ENCODE results near the gene SCLY. TPM values are rescaled to one million over a fixed set of nuclear protein-coding genes. Genes with fewer than 3 reads are reported as not detected.

Gene SCLY
- total and polyA plus RNA-seq, 2 experiments from 2014 or later = 12.7 to 21.1 TPM

- 98% methylated on average over 15 of the region's 15 CpGs for WGBS (ENCODE audit: low lambda C conversion rate, missing lambda C conversion rate)
- Histone ChIP-seq H3K79me2 (no peaks in the 10 kb centered on the region), H3K9me3 (ENCODE audit: low read depth) (no peaks in the 10 kb centered on the region), H3K4me1 (ENCODE audit: insufficient read depth) (no peaks in the 10 kb centered on the region), H4K20me1 (ENCODE audit: insufficient read depth, poor library complexity, severe bottlenecking) (no peaks in the 10 kb centered on the region), H2AFZ (no peak overlapping the region), H3K4me3 (no peak overlapping the region), H3K4me2 (no peak overlapping the region), H3K36me3 (replicated peaks; ENCODE audit: insufficient read depth, low read depth) (no peaks in the 10 kb centered on the region), H3K9me2 (replicated peaks; ENCODE audit: insufficient read depth) (no peaks in the 10 kb centered on the region), H3K27ac (no peak overlapping the region), H3K27me3 (no peaks in the 10 kb centered on the region)
- TF ChIP-seq EZH2 (IDR thresholded peaks at IDR 0.05; ENCODE audit: borderline replicate concordance) (no peak), CTCF (IDR thresholded peaks at IDR 0.05; ENCODE audit: poor library complexity) (no peak), EZH2phosphoT487 (IDR thresholded peaks at IDR 0.05; ENCODE audit: low read depth, severe bottlenecking, unreplicated experiment) (no peak)
- no peak for DNase-seq (ENCODE audit: low spot score)
Measured at GRCh38 chr2:238080518-238080917, 19.7 kb downstream of the SCLY start.

GRCh38 chr2:238081150-238081549, 20.3 kb downstream of the SCLY start:
- Histone ChIP-seq H3K4me2 (no peak overlapping the region), H3K79me2 (no peaks in the 10 kb centered on the region), H3K27ac (no peak overlapping the region), H3K4me3 (no peak overlapping the region), H2AFZ (no peak overlapping the region), H3K27me3 (no peaks in the 10 kb centered on the region), H3K9me3 (ENCODE audit: low read depth) (no peaks in the 10 kb centered on the region), H3K9me2 (replicated peaks; ENCODE audit: insufficient read depth) (no peaks in the 10 kb centered on the region), H3K4me1 (ENCODE audit: insufficient read depth) (no peaks in the 10 kb centered on the region), H3K36me3 (replicated peaks; ENCODE audit: insufficient read depth, low read depth) (no peaks in the 10 kb centered on the region), H4K20me1 (ENCODE audit: insufficient read depth, poor library complexity, severe bottlenecking) (no peaks in the 10 kb centered on the region)
- no peak for TF ChIP-seq EZH2phosphoT487 (IDR thresholded peaks at IDR 0.05; ENCODE audit: low read depth, severe bottlenecking, unreplicated experiment)
- TF ChIP-seq EZH2 (IDR thresholded peaks at IDR 0.05; ENCODE audit: borderline replicate concordance) = no peak
- no peak for TF ChIP-seq CTCF (IDR thresholded peaks at IDR 0.05; ENCODE audit: poor library complexity)
- DNase-seq (ENCODE audit: low spot score) = no peak
- 85% methylated on average over 13 of the region's 13 CpGs for WGBS (ENCODE audit: low lambda C conversion rate, missing lambda C conversion rate)

- Histone ChIP-seq H3K4me1 (ENCODE audit: insufficient read depth) (no peaks in the 10 kb centered on the region), H3K4me3 (no peak overlapping the region), H3K4me2 (no peak overlapping the region), H3K9me3 (ENCODE audit: low read depth) (no peaks in the 10 kb centered on the region), H3K9me2 (replicated peaks; ENCODE audit: insufficient read depth) (no peaks in the 10 kb centered on the region), H2AFZ (no peak overlapping the region), H3K36me3 (replicated peaks; ENCODE audit: insufficient read depth, low read depth) (no peaks in the 10 kb centered on the region), H3K27me3 (no peaks in the 10 kb centered on the region), H4K20me1 (ENCODE audit: insufficient read depth, poor library complexity, severe bottlenecking) (no peaks in the 10 kb centered on the region), H3K79me2 (no peaks in the 10 kb centered on the region), H3K27ac (no peak overlapping the region)
- DNase-seq (ENCODE audit: low spot score) = no peak
- no peak for TF ChIP-seq EZH2phosphoT487 (IDR thresholded peaks at IDR 0.05; ENCODE audit: low read depth, severe bottlenecking, unreplicated experiment)
- TF ChIP-seq EZH2 (IDR thresholded peaks at IDR 0.05; ENCODE audit: borderline replicate concordance) = no peak
- no peak for TF ChIP-seq CTCF (IDR thresholded peaks at IDR 0.05; ENCODE audit: poor library complexity)
- 95% methylated on average over 16 of the region's 16 CpGs for whole genome bisulfite sequencing (ENCODE audit: low lambda C conversion rate, missing lambda C conversion rate)
Measured at GRCh38 chr2:238081561-238081960, 20.8 kb downstream of the SCLY start.

- H3K9me3 ChIP-seq (ENCODE audit: low read depth) = no peaks in the 10 kb centered on the region
- H3K9me2 ChIP-seq (replicated peaks; ENCODE audit: insufficient read depth) = no peaks in the 10 kb centered on the region
- 95% methylated on average over 16 of the region's 17 CpGs for WGBS (ENCODE audit: low lambda C conversion rate, missing lambda C conversion rate)
- no peak overlapping the region for H2AFZ ChIP-seq
- no peak for DNase-seq (ENCODE audit: low spot score)
- no peaks in the 10 kb centered on the region for H3K4me1 ChIP-seq (ENCODE audit: insufficient read depth)
- no peaks in the 10 kb centered on the region for H3K36me3 ChIP-seq (replicated peaks; ENCODE audit: insufficient read depth, low read depth)
- no peaks in the 10 kb centered on the region for H3K27me3 ChIP-seq
- H4K20me1 ChIP-seq (ENCODE audit: insufficient read depth, poor library complexity, severe bottlenecking) = no peaks in the 10 kb centered on the region
- no peak for TF ChIP-seq CTCF (IDR thresholded peaks at IDR 0.05; ENCODE audit: poor library complexity)
- no peak for TF ChIP-seq EZH2 (IDR thresholded peaks at IDR 0.05; ENCODE audit: borderline replicate concordance)
- TF ChIP-seq EZH2phosphoT487 (IDR thresholded peaks at IDR 0.05; ENCODE audit: low read depth, severe bottlenecking, unreplicated experiment) = no peak
- no peak overlapping the region for H3K4me3 ChIP-seq
- no peak overlapping the region for H3K4me2 ChIP-seq
- H3K27ac ChIP-seq = no peak overlapping the region
- H3K79me2 ChIP-seq = no peaks in the 10 kb centered on the region
Measured at GRCh38 chr2:238082151-238082550, 21.4 kb downstream of the SCLY start.

Data from hepatocyte (in vitro differentiated cells).